NCI-H187 treated with DMSO at 0.1 percent for 48 hours (cell line): Measurements from ENCODE around the gene SORL1.

ENCODE experiments used
- DNase-seq: peaks from one replicate; lab custom pipeline; 2025; lab: John Stamatoyannopoulos, UW

SORL1 gene

DNA sequence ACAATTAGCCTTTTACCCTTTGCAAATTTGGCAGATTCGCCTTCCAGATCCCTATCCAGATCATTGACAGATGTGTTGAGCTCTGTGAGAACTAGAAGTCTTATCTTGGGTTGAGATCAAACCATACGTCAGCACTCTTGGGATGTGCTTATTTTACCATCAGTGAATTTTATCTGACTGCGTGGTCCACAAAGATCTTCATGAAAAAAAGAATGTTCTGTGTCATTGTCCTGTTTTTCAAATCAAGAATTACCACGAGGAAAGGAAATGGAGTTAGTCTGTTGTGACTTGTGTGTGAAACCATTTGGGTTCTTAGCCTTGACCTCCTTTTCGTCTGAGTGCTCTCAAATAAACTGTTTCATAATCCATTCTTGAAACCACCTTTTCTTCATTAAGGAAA, 86.9 kb downstream of the SORL1 start:
- no peak for DNase-seq

GRCh38 chr11:121540627-121541026, 88.5 kb downstream of the SORL1 start:
- no peak for DNase-seq

- DNase-seq: no peak
Observed at GRCh38 chr11:121543836-121544380, 91.8 kb downstream of the SORL1 start.

GRCh38 chr11:121544956-121545355, 92.8 kb downstream of the SORL1 start:
- DNase-seq: no peak

DNA sequence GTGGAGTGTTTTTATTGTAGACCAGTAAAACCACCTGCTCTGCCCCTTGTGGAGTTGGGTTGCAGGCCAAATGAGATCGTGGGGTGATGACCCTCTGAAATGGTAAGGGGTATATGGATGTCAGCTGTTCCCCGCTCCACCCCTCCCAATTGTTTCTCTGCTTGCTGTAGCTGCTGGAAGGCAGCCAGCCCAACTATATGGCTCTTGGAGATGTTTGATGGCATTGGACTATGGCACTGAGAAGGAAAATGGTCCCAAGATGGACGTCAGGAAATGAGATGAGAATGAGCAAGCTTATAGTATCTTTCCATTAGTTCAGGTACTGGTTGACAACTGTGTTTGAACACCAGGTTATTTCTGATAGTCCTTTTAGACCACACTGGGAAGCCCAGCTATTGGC, 95.5 kb downstream of the SORL1 start:
- DNase-seq: no peak

DNA sequence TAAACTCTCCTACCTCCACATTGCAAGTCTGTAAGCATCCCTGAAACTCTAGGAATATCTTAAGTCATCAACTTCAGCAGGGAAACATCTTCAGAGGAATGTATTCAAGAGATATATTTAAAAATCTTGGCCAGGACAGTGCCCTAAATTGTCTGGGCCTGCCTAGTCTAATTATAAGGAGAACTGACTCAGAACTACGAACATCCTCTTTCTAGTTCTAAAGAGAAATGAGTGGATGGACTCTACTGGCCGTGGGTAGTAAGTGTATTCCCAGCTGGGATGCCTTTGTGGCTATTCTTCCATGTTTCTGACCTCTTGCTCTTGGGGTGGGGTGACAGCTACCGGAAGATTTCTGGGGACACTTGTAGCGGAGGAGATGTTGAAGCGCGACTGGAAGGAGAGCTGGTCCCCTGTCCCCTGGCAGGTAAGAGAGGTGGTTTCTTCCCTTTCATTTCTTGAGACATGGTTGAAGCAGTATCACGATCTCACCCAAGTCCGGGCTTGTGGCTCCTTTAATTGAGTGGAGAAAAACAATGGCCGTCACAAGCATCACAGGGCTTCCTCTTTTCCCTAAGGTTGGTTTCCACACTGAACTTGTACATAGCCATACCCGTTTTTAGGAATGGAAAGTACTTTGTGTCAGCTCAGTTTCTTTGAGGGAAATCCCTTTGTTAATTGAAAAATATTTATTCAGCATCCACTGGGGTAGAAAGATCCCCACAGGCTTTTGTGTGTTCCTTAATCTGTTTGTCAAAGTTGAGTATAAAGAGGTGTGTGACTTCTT, 98.3 kb downstream of the SORL1 start:
- DNase-seq: no peak

GRCh38 chr11:121551463-121551862, 99.3 kb downstream of the SORL1 start:
- no peak for DNase-seq

DNA sequence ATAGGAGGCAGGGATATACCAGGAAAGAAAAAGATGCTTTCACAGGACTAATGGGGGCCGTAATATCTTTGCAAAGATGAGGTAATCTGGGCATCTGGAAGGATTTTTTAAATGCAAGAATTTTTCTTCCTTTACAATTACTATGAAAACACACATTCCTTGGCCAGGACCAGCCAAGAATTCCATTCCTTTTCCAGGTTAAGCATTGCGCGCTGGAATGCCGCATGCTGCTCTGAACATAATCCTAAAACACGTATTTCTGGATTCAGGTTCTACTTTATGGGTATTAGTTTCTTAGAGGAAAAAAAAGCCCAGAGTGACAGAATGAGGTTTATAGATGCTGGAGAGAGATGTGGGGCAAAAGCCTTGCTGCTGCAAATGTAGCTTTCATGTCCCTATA, 100.0 kb downstream of the SORL1 start:
- no peak for DNase-seq

DNA sequence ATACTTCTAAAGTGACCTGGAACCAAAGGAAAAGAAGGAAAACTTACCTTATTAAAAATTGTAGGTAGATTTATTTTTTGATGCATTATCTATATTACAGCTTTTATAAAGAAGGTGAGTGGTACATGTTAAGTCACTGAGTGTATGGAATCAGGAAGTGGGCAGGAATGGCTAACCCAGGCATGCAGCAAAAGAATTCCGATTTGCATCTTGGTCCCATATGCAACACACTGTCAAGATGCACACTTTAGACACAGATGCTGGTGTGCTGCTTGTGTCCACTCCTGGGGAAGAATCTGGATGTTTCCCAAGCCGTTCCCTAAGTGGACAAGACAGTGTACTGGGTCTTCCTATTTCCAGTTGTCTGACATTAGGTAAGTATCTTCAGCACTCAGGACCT, 100.5 kb downstream of the SORL1 start:
- no peak for DNase-seq

DNA sequence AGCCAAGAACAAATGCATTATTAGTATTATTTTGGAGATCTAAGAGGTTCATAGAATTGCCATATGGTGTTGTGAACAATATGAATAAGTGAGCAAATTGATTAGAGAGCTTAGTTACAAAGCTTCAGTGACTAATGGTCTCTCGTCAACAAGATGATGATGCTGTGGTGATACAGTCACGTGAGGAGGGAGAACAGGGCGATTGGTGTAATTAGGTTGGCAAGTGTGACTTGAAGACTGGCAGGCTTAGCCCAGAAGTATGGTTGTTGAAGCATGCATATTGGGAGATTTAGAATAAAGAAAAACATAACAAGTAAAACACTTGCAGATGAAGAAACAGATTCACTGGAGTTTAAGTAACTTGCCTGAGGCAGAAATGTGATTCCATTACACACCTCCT, 101.3 kb downstream of the SORL1 start:
- DNase-seq: no peak

DNA sequence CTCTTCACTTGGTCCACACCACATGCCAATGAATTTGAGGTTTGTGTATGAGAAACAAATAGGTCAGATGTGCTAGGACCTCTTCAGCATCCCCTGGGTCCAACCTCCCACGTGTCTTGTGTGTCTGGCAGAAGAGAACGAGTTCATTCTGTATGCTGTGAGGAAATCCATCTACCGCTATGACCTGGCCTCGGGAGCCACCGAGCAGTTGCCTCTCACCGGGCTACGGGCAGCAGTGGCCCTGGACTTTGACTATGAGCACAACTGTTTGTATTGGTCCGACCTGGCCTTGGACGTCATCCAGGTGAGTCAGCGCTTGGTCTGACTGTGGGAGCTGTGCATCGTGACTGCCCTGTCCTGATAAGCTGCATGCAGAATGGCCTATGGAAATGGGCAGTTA, 101.7 kb downstream of the SORL1 start:
- DNase-seq: no peak

- DNase-seq: no peak
Observed at GRCh38 chr11:121554552-121554951, 102.4 kb downstream of the SORL1 start.

DNA sequence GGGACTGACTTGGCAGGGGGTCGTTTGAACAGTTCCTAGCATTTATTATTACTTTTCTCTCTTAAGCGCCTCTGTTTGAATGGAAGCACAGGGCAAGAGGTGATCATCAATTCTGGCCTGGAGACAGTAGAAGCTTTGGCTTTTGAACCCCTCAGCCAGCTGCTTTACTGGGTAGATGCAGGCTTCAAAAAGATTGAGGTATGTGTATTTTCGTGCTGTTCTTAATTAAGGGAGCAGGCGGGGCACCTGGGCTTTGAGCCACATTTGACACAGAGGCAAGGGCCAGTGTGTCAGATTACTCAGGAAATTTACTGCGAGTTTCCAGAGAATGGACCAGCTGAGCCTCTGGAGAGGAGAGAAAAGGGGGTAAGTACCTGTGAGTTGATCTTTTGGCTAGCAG, 103.0 kb downstream of the SORL1 start:
- no peak for DNase-seq

DNA sequence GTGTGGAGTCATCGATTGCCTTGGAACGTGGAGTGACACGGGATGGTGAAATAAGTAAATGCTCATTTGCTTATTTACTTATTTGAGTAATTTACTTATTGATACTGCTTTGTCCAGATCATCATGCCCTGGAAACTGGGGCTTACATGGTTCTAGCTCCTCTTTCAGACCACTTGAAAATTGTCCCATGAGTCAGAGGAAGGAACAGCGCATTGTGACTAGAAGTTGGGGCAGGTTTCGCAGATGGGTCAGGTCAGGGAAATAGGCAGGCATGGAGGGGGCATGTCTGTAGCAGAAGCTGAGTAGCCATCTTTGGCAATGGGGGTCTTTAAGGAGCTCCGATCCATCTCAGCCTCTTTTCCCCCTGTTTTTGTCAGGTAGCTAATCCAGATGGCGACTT, 104.8 kb downstream of the SORL1 start:
- no peak for DNase-seq

GRCh38 chr11:121557348-121557747, 105.2 kb downstream of the SORL1 start:
- no peak for DNase-seq

DNA sequence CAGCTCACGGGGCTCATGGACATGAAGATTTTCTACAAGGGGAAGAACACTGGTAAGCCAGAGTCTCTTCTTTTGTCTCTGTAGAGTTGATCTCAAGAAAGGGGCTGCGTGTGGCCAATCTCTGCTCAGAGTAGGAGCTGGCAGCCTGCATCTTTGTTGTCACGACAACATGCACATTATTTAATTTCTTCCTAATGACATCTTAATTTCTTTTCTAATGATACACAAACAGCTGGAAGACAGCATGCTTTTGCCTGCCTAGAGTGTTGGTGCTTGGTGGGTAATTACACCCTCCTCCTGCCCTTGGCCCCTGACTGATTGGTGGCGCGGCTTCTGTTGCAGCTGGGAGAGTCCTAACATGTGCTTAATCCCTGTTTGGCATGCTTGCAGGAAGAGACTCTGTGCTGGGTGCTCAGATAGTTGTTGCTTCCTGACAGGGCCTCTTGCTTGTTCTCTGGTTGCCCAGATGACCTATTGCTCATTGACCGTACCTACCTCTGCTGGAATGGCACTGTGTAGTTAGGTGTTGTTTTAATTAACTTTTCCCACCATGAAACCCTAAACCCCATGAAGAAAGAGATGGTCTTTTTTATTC, 107.6 kb downstream of the SORL1 start:
- DNase-seq: no peak

DNA sequence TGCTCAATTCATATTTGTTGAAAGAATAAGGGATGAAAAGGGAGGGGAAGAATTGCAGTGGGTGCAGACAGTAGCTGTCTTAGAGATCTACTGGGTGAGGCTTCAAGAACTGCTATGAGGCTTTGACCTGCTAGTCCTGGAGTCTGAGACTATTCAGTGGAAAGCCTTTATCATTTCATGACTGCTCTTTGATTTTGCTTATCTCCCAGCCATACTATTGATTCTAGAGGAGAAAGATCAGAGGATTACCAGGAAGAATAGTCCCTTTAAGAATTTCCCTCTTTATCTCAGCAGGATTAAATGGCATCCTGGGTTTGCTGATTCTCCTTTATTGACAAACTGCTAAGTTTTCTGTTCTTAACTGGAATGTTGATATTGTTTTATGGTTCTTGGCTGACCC, 108.1 kb downstream of the SORL1 start:
- DNase-seq: no peak

DNA sequence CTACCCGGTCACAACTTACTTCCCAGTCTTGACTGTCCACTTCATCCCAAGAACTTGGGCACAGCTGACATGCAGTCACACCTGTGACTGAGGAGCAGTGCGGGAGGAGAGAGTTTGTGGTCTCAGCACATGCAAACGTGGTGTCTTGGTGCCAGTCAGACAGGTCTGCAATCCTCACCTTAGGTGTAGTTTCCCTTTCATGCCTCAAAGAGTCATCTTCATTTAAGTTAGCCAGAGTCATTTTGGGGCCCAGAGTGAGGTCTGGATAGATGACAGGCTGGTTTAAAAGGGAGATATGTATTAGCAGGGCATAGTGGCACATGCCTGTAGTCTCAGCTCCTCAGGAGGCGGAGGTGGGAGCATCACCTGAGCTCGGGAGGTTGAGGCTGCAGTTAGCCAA, 109.1 kb downstream of the SORL1 start:
- DNase-seq: no peak

GRCh38 chr11:121561716-121562115, 109.6 kb downstream of the SORL1 start:
- DNase-seq: no peak

DNA sequence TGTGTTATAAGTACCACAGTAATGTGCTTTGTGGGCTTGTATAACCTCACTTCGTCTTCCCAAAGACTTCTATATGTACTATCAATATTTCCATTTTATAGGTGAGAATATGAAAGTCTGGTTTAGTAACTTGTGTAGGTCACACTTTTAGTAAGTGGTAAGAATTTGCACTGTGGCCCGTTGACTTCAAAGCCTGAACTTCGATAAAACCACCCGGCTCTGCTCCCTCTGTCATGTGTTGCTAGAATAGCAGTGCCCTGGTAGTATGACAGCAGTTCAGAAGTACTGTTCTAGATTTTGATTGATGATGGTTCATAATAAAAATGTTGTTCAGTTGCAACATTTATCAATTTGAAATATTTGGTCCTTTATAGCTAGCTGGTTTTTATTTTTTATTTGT, 110.9 kb downstream of the SORL1 start:
- no peak for DNase-seq

- no peak for DNase-seq
Observed at GRCh38 chr11:121563900-121564822, 112.0 kb downstream of the SORL1 start.

GRCh38 chr11:121564948-121565684, 113.0 kb downstream of the SORL1 start:
- DNase-seq: no peak
